Measurements from ENCODE around the gene ST3GAL4. TPM values are rescaled to one million over a fixed set of nuclear protein-coding genes. Genes with fewer than 3 reads are reported as not detected.

Gene ST3GAL4
- total RNA-seq, 2 donors from 2014 or later, result 123 to 304 TPM

DNA sequence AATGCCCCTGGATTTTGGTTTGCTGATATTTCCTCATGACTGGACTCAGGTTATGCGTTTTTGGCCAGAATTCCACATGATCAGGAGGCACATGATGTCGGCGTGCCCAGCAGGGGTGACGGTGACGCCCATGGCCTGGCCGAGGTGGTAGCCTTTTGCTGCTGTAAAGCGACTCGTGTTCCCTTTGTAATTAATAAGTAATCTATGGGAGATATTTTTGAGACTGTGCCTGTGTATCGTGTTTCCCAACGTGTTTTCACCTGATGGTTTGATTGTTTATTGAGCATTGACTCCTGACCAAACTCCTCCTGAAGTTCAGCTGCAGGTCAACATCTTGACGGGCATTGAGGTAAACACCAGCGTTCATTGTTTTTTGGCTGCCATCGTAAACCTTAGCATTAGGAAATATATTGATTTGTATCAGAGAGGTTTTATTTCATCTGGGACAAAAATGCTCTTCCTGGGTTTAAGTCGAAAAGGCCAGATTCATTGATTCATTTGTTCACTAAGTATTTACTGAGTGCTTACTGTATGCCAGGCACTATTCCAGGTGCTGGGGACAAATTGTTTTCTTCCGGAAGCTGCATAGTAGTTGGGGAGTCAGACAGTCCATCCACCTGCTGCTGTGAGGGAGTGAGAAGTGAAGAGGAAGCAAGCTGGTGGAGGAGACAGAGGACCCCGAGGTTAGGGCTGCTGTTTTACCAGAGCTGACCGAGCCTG lies 28.0 kb upstream of the ST3GAL4 start:
- H3K36me3 ChIP-seq, result no peaks in the 10 kb centered on the region
- no peaks in the 10 kb centered on the region for H3K9me3 ChIP-seq
- H3K27ac ChIP-seq, result no peak overlapping the region
- no peak for DNase-seq
- TF ChIP-seq, protein P1, sequence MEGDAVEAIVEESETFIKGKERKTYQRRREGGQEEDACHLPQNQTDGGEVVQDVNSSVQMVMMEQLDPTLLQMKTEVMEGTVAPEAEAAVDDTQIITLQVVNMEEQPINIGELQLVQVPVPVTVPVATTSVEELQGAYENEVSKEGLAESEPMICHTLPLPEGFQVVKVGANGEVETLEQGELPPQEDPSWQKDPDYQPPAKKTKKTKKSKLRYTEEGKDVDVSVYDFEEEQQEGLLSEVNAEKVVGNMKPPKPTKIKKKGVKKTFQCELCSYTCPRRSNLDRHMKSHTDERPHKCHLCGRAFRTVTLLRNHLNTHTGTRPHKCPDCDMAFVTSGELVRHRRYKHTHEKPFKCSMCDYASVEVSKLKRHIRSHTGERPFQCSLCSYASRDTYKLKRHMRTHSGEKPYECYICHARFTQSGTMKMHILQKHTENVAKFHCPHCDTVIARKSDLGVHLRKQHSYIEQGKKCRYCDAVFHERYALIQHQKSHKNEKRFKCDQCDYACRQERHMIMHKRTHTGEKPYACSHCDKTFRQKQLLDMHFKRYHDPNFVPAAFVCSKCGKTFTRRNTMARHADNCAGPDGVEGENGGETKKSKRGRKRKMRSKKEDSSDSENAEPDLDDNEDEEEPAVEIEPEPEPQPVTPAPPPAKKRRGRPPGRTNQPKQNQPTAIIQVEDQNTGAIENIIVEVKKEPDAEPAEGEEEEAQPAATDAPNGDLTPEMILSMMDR (IDR thresholded peaks at IDR 0.05), result no peak
- H3K4me1 ChIP-seq, result no peaks in the 10 kb centered on the region
- no peak overlapping the region for H3K4me3 ChIP-seq
- intact Hi-C loops (cut with DNase I), result no loop called here
- H3K9ac ChIP-seq (ENCODE audit: low read depth in 2 of 2, low read length in 2 of 2), result no peak overlapping the region
- no peaks in the 10 kb centered on the region for H3K27me3 ChIP-seq

DNA sequence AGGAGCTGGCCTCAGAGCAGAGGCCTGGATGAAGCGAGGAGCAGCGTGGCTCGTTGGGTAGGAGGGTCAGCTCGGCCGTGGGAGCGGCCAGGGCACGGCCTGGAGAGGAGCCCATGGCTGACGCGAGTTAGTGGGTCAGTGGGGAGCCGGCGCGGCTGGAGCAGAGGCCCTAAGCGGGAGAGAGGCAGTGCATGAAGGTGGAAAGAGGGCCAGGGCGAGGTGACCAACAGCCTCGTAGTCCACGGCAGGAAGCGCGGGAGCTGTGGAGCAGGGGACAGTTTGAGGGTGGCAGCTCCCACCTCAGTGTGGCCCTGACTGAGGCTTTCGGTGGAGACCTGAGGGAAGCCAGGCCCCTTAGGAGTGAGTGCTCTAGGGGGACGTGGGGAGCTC lies 27.5 kb upstream of the ST3GAL4 start:
- H3K36me3 ChIP-seq, result no peaks in the 10 kb centered on the region
- H3K27me3 ChIP-seq, result no peaks in the 10 kb centered on the region
- no peak overlapping the region for H3K9ac ChIP-seq (ENCODE audit: low read depth in 2 of 2, low read length in 2 of 2)
- TF ChIP-seq, protein P1 (IDR thresholded peaks at IDR 0.05), result no peak
- no peaks in the 10 kb centered on the region for H3K9me3 ChIP-seq
- no peak for DNase-seq
- no peak overlapping the region for H3K27ac ChIP-seq
- no peak overlapping the region for H3K4me3 ChIP-seq
- intact Hi-C loops (cut with DNase I), result no loop called here
- no peaks in the 10 kb centered on the region for H3K4me1 ChIP-seq

DNA sequence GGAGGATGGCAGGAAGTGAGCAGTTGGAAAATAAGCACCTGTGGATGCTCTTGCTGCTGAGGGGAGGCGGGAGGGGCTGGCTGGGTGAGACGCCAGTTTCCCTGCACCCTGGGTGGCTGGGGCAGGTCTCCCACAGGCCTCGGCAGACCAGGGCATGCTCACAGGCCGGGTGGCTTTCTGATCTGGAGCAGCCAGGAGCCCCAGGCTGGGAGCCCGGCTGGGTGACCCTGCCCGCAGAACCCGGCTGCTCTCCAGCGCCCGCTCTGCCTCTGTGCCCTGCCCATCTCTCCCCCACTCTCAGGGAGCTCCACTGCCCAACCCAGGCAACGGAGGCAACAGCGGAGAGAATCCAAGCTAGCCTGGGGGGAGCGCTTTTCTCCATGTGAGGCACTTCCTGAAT lies 27.0 kb upstream of the ST3GAL4 start:
- Histone ChIP-seq H3K36me3 (no peaks in the 10 kb centered on the region), H3K9ac (ENCODE audit: low read depth in 2 of 2, low read length in 2 of 2) (no peak overlapping the region), H3K27me3 (no peaks in the 10 kb centered on the region), H3K9me3 (no peaks in the 10 kb centered on the region), H3K4me1 (no peaks in the 10 kb centered on the region), H3K4me3 (no peak overlapping the region), H3K27ac (no peak overlapping the region)
- TF ChIP-seq, protein P1 (IDR thresholded peaks at IDR 0.05), result no peak
- DNase-seq, result no peak
- intact Hi-C loops (cut with DNase I), result no loop called here

DNA sequence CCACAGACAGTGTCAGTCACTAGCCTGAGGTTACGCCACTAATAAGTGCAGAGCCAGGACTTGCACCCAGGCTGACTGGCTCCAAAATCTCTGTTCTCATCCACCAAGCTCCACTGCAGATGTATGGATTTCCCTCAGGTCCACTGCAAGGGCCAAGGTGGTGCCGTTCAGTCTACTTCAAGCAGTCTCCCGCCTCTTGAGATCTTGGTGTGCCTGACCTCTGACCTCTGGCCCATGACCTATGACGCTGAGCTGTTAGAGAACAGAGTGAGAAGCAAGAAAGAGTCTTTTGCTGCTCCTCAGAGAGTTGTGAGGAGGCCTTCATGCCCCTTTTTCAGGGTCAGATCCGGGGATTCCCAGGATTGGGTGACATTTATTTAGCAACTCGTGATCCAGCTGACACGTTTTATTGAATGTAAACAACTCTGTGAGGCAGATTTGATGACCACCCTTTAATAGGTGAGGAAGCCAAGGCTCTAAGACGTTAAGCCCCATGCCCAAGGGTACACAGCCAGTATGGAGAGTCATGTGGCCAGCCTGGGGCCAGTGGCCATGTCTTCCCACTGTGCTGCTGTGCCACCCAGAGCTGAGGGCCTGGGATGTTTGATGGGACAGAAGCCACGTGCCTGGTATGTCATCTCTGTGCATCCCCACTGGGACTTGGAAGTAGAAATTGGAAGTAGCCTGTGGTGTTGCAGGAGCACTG lies 26.4 kb upstream of the ST3GAL4 start:
- Histone ChIP-seq H3K9ac (ENCODE audit: low read depth in 2 of 2, low read length in 2 of 2) (no peak overlapping the region), H3K4me1 (no peaks in the 10 kb centered on the region), H3K9me3 (no peaks in the 10 kb centered on the region), H3K4me3 (no peak overlapping the region), H3K36me3 (no peaks in the 10 kb centered on the region), H3K27me3 (no peaks in the 10 kb centered on the region), H3K27ac (no peak overlapping the region)
- intact Hi-C loops (cut with DNase I), result no loop called here
- TF ChIP-seq, protein P1 (IDR thresholded peaks at IDR 0.05), result no peak
- DNase-seq, result no peak

DNA sequence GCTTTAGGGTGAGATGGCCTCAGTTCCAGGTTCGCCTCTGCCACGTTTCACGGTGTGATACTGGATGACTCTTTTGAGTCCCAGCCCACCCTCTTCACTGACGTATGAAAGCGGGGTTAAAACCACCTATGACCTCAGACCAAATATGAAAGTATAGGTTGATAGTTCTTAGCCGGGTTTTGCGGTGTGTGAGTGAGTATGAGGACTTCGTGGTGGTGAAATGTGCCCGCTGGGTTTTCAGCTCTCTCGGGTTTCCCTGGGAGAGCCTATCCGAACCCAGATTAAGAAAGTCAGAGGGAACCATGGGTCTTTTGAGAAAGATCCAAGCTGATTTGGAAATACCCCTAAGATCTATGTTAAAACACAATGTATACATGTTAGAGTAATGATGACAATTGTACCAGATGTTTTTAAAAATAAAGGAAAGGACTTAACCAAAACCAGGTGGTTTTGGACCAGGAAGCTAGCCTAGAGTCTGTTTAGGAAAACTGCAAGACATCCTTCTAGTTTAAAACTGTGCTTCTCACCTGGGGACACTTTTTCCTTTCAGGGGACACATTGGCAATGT lies 25.8 kb upstream of the ST3GAL4 start:
- no peaks in the 10 kb centered on the region for H3K9me3 ChIP-seq
- no peak overlapping the region for H3K27ac ChIP-seq
- H3K4me3 ChIP-seq, result no peak overlapping the region
- H3K9ac ChIP-seq (ENCODE audit: low read depth in 2 of 2, low read length in 2 of 2), result no peak overlapping the region
- no peaks in the 10 kb centered on the region for H3K27me3 ChIP-seq
- DNase-seq, result no peak
- intact Hi-C loops (cut with DNase I), result no loop called here
- no peaks in the 10 kb centered on the region for H3K4me1 ChIP-seq
- TF ChIP-seq, protein P1 (IDR thresholded peaks at IDR 0.05), result no peak
- no peaks in the 10 kb centered on the region for H3K36me3 ChIP-seq

All from colonic mucosa (tissue), 4 donors.